ENCODE results near the gene ENDOV.

The ENDOV gene

GRCh38 chr17:80380555-80381002 is 34.4 kb upstream of the ENDOV start:
- TF ChIP-seq CTCF (IDR thresholded peaks at IDR 0.05; ENCODE audit: low read depth, low read length, missing control alignments), result no peak
- no peak overlapping the region for H3K4me3 ChIP-seq (ENCODE audit: low read depth, low read length)
- DNase-seq (ENCODE audit: low read depth), result no peak
- in situ Hi-C loops (cut with HindIII; ENCODE audit: low sequenced_read_pairs), result no loop called here

- H3K4me3 ChIP-seq (ENCODE audit: low read depth, low read length), result no peak overlapping the region
- TF ChIP-seq CTCF (IDR thresholded peaks at IDR 0.05; ENCODE audit: low read depth, low read length, missing control alignments), result no peak
- in situ Hi-C loops (cut with HindIII; ENCODE audit: low sequenced_read_pairs), result no loop called here
- no peak for DNase-seq (ENCODE audit: low read depth)
Observed at GRCh38 chr17:80381416-80381923, 33.5 kb upstream of the ENDOV start.

GRCh38 chr17:80382446-80382845 is 32.5 kb upstream of the ENDOV start:
- no peak overlapping the region for H3K4me3 ChIP-seq (ENCODE audit: low read depth, low read length)
- in situ Hi-C loops (cut with HindIII; ENCODE audit: low sequenced_read_pairs), result no loop called here
- no peak for DNase-seq (ENCODE audit: low read depth)
- TF ChIP-seq CTCF (IDR thresholded peaks at IDR 0.05; ENCODE audit: low read depth, low read length, missing control alignments), result no peak

- no peak for DNase-seq (ENCODE audit: low read depth)
- in situ Hi-C loops (cut with HindIII; ENCODE audit: low sequenced_read_pairs), result no loop called here
- TF ChIP-seq CTCF (IDR thresholded peaks at IDR 0.05; ENCODE audit: low read depth, low read length, missing control alignments), result no peak
- no peak overlapping the region for H3K4me3 ChIP-seq (ENCODE audit: low read depth, low read length)
Observed at GRCh38 chr17:80382956-80383355, 32.0 kb upstream of the ENDOV start.

GRCh38 chr17:80384078-80384960 is 30.6 kb upstream of the ENDOV start:
- H3K4me3 ChIP-seq (ENCODE audit: low read depth, low read length), result no peak overlapping the region
- TF ChIP-seq CTCF (IDR thresholded peaks at IDR 0.05; ENCODE audit: low read depth, low read length, missing control alignments), result no peak
- DNase-seq (ENCODE audit: low read depth), result no peak
- in situ Hi-C loops (cut with HindIII; ENCODE audit: low sequenced_read_pairs), result no loop called here

- H3K4me3 ChIP-seq (ENCODE audit: low read depth, low read length), result no peak overlapping the region
- in situ Hi-C loops (cut with HindIII; ENCODE audit: low sequenced_read_pairs), result no loop called here
- TF ChIP-seq CTCF (IDR thresholded peaks at IDR 0.05; ENCODE audit: low read depth, low read length, missing control alignments), result no peak
- DNase-seq (ENCODE audit: low read depth), result no peak
Observed at GRCh38 chr17:80385046-80385445, 29.9 kb upstream of the ENDOV start.
